OCI-LY1 (cell line): ENCODE data around the gene ANXA6.

Experiments
- EZH2 ChIP-seq: fragments of 200-600 bp; sonication (generic), shearing (Covaris generic); IDR thresholded peaks from 2 replicates; pipeline ENCODE4 v1.8.0; 2017; ENCODE audit warnings: borderline replicate concordance, mixed run types, mild to moderate bottlenecking, antibody characterized with exemption, low read length, moderate library complexity, mixed read lengths
- TF ChIP-seq, protein P1 (sequence below): fragments of 200-600 bp; sonication (generic), shearing (Covaris generic); IDR thresholded peaks from 2 replicates; pipeline ENCODE4 v1.5.1; 2017; ENCODE audit warnings: mild to moderate bottlenecking, antibody characterized with exemption, low read length, moderate library complexity, mixed read lengths

GRCh38 chr5:151174612-151175101 lies 17.1 kb upstream of the ANXA6 start:
- TF ChIP-seq, protein P1, sequence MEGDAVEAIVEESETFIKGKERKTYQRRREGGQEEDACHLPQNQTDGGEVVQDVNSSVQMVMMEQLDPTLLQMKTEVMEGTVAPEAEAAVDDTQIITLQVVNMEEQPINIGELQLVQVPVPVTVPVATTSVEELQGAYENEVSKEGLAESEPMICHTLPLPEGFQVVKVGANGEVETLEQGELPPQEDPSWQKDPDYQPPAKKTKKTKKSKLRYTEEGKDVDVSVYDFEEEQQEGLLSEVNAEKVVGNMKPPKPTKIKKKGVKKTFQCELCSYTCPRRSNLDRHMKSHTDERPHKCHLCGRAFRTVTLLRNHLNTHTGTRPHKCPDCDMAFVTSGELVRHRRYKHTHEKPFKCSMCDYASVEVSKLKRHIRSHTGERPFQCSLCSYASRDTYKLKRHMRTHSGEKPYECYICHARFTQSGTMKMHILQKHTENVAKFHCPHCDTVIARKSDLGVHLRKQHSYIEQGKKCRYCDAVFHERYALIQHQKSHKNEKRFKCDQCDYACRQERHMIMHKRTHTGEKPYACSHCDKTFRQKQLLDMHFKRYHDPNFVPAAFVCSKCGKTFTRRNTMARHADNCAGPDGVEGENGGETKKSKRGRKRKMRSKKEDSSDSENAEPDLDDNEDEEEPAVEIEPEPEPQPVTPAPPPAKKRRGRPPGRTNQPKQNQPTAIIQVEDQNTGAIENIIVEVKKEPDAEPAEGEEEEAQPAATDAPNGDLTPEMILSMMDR, result no peak
- no peak for TF ChIP-seq EZH2
